GM21526 (cell line): ENCODE measurements around the gene CDC42EP1.

Experiments
- ATAC-seq: cut with Tn5 transposase; IDR thresholded peaks from one replicate; pipeline ENCODE4 v1.9.1; 2021; ENCODE audit warnings: moderate library complexity; ENCODE audit not compliant: unreplicated experiment, low FRiP score

The CDC42EP1 gene

GRCh38 chr22:37557321-37558001 is 2.8 kb upstream of the CDC42EP1 start:
- ATAC-seq: no peak

DNA sequence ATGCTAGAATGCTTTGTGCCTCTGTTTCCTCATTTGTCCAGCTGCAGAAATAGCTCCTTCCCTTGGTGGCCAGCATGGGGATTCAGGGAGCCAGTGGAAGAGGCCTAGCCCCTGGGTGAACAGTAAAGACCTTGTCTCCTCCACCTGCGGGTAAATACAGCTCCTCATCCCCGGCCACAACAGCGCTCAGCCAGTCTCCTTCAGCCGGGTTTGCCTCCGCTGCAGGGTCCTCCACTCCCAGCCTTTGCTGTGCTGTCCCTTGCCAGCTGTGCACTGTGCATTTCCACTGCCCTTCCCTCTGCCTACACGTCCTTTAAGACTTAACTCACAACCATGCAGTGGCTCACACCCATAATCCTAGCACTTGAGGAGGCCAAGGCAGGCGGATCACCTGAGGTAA is 1.5 kb upstream of the CDC42EP1 start:
- ATAC-seq: no peak

DNA sequence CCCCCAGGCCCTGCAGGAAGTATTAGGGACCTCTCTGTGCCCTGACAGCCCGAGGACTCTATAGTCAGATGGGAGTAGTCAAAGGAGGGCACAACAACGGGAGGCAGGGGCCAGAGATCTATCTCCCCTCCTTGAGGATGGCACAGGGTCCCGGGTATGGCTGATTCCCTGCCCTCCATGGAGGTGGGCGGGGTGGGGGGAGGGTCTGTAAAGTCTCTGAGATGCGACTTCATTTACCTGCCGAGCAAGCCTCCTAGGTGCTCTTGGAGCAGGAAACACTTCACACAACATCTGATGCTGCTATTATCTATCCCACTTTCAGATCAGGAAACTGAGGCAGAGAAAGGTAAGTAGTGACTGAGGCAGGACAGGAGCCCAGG is 769 bp upstream of the CDC42EP1 start:
- ATAC-seq: no peak

- no peak for ATAC-seq
These were observed 430 bp downstream of the CDC42EP1 start for GRCh38 chr22:37560608-37561211.

GRCh38 chr22:37561212-37562048 is 1.1 kb downstream of the CDC42EP1 start:
- ATAC-seq: no peak

DNA sequence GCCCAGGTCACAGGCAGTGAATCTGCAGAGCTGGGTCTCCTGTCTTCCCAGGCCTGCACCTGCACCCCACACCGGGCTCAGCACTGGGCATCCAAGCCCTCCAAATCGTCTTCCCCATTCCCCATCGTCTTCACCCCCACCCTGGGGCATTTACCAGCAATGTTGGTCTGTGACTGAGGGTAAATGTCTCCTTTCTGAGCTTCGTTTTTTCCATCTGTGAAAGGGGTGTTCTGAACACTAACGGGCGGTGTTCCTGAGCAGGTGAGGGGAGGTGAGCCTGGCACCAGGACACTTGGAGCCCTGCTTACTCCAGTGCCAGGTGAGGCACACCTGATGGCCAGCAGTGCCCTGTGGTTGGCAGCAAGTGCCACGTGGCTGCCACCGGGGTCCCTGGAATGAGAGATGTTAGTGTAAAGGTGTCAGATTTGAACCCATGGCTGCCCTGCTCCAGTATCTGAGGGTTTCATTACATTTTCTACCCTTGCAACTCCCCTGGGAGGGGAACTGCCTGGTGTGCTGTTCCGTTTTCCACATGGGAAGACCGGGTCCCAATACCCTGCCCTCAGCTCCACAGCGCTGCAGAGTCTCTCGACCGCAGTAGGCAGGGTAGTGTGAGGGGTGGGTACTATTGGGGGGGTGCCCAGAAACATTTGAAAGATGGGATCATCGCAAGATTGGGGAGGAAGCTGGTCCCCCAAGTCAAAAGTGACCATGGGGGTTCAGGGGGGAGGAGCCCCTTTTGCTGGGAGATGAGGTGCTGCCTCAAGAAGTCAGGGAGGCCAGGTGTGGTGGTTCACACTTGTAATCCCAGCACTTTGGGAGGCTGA is 2.0 kb downstream of the CDC42EP1 start:
- no peak for ATAC-seq

DNA sequence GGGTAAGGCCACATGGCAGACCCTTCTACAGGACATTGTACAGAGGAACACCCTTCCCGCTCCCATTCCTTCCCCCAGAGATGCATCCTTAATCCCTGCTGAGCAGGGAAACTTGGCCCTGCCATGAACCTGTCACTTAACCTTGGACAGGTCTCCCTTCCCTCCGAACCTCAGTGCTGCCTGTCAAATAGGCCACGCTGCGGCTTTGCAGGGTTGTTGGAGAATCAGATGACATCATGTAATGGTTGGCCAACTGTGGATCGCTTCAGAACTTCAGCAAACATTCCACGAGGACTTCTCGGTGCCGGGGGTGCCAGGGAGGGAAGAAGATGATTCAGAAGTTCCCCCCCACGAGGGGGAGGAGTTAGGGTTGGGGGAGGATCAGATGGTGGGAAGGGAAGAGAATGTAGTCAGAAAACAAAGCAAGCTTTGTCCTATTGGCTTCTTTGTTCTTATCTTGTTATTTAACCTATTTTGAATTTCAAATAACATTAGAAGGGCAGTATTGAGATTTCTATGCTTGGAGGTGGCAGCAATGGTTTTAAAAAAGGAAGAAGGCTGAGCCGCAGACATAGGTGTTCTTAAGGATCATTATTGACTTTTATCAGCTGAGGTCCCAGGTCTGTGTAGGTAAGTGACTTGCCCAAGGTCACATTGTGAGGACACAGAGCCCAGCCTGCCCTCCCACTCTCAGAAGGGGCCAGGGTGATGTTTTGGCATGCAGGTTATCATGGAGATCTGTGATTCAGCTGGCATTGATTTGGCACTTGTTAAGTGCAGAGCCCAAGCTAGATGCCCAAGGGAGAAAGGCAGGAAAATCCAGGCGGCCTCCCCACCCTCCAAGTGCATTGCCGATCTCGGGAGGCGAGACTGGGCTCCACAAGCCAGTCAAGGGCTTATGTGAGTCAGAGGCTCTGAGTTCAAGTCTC is 3.1 kb downstream of the CDC42EP1 start:
- no peak for ATAC-seq

- no peak for ATAC-seq
These were observed 3.9 kb downstream of the CDC42EP1 start for GRCh38 chr22:37564111-37564711.

- no peak for ATAC-seq
These were observed 5.5 kb downstream of the CDC42EP1 start for GRCh38 chr22:37565830-37566229.

DNA sequence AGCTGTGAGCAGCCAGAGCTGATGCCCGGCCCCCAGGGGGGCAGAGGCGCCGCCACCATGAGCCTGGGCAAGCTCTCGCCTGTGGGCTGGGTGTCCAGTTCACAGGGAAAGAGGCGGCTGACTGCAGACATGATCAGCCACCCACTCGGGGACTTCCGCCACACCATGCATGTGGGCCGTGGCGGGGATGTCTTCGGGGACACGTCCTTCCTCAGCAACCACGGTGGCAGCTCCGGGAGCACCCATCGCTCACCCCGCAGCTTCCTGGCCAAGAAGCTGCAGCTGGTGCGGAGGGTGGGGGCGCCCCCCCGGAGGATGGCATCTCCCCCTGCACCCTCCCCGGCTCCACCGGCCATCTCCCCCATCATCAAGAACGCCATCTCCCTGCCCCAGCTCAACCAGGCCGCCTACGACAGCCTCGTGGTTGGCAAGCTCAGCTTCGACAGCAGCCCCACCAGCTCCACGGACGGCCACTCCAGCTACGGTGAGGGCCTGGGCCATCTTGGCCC is 6.1 kb downstream of the CDC42EP1 start:
- no peak for ATAC-seq

DNA sequence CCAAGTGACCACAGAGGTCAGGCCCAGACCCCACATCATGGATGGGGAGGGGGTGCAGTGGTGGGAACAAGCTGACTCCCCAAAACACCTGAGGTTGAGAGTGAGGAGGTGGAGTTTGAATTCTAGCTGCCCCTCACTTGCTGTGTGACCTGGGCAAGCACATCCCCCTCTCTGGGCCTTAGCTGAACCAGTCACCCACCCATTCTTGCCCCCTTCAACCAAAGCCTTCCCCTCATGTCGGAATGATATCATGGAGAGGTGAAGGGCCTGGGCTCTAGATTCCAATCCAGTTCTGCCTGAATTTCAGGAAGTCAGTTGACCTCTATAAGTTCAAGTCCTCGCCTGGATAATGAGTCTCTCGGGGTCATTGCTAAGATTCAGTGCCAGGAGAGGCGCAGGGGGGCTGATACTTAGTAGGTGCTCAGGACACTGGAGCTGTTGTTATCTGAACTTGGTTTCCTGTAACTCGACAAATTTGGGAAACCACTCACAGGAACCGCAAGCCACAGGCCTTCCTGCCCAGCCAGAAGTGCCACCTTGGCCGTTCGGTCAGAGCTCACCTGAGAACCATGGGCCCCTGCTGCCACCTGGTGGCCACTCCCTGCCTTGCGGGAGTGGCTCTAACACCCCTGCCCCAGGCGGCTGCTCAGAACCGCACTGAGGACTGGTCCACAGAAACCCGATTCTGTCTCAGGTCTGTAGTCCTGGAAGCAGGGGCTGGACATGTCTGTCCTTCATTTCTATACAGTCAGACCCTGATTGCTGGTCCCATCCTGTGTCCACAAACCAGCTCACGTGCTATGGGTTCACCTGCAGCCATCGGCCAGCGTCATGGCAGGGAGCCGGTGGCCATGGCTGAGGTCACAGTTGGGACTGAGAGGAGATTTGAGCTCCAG is 6.9 kb downstream of the CDC42EP1 start:
- no peak for ATAC-seq

DNA sequence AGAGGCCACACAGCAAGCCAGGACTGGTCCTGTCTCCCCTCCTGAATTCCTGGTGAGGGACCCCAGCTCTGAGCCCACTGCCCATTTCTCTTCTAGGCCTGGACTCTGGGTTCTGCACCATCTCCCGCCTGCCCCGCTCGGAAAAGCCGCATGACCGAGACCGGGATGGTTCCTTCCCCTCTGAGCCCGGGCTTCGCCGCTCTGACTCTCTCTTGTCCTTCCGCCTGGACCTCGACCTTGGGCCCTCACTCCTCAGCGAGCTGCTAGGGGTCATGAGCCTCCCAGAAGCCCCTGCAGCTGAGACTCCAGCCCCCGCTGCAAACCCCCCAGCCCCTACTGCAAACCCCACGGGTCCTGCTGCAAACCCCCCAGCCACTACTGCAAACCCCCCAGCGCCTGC is 7.7 kb downstream of the CDC42EP1 start:
- ATAC-seq: no peak

DNA sequence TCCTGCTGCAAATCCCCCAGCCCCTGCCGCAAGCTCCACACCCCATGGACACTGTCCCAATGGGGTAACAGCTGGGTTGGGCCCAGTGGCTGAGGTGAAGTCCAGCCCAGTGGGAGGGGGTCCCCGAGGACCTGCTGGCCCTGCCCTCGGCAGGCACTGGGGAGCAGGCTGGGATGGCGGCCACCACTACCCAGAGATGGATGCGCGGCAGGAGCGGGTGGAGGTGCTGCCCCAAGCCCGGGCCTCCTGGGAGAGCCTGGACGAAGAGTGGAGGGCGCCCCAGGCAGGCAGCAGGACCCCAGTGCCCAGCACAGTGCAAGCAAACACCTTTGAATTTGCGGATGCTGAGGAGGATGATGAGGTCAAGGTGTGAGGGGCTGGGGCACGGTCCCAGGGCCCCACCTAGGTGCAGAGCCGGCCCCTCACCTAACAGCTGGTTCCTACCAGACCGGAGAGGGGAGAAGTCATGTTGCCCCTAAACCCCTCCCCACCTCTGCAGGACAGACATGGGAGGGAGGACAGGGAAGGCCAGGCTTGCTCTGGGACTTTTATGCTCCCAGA is 8.2 kb downstream of the CDC42EP1 start:
- ATAC-seq: no peak

DNA sequence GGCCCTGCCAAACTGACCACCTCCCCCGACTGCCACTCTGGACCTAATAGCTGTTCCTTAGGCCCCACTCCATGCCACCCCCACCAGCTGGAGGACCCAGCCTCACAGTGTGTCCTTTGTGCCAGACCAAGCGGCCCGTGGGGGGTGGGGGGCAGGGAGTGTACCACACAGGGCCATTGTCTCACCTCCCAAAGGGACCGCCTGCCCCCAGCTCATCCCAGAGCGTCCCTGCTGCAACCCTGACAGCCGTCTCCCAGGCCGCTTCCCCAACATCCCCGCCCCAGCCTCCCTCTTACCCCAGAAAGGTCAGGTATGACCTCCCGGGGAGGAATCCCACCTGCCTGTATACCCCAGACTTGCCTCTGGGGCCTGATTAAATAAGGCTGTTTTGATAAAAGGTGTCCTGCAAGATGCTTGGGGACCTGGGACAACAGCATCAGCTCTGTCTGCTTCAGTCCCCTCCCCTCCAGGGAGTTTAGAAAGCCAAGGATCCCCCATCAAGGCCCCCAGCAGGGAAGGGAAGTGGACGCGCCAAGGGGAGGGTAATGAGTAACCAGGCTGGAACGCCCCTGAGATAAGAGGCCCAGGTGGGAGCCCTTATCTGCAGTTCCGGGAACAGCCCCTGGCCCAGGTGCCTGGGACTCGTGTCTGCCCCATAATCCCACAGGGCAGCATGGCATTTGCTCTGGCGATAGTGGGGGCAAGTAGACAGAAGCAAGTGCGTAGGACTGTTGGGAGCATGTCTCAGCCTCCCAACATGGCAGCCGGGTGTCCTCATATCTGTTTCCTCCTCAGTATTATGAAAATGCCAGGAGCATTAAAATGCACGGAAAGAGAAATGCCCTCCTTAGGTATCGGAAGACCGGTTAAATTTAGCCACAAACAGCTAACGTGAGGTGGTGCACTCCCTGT is 9.0 kb downstream of the CDC42EP1 start:
- ATAC-seq: no peak

- ATAC-seq: no peak
These were observed 9.8 kb downstream of the CDC42EP1 start for GRCh38 chr22:37569921-37570660.

DNA sequence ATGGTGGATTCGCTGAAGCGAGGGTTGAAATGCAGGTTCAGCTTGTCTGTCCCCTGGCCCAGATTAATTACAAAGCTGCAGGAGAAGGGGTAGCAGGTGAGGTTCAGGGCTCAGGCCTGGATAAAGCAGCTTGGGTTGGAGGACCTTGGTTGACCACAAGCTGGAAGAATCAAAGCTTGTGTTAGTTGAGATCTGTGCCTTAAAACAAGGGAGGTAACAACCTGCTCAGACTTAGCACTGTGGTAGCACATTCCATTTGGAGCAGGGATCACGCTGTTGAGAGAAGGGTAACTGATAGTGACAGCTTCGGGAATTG is 10.3 kb downstream of the CDC42EP1 start:
- ATAC-seq: no peak
